Mesothelial cell of epicardium (in vitro differentiated cells): ENCODE results near the gene PLCZ1. TPM values are rescaled to one million over a fixed set of nuclear protein-coding genes. Genes with fewer than 3 reads are reported as not detected.

Experiments used
- DNase-seq, 2 experiments: peaks; one replicate each; pipeline ENCODE4 v3.0.0; 2021; ENCODE audit warnings: low spot score in 2 of 2; ENCODE audit not compliant: unreplicated experiment in 2 of 2
- H3K27ac Mint-ChIP-seq: 2 replicates; pipeline ENCODE4 v1.8.0; 2021; ENCODE audit warnings: mixed read lengths
- H3K27me3 Mint-ChIP-seq: 2 replicates; pipeline ENCODE4 v1.8.0; 2021; ENCODE audit warnings: low read depth, mixed read lengths
- H3K36me3 Mint-ChIP-seq: 2 replicates; pipeline ENCODE4 v1.8.0; 2021; ENCODE audit warnings: mixed read lengths
- H3K4me1 Mint-ChIP-seq: 2 replicates; pipeline ENCODE4 v1.8.0; 2021; ENCODE audit warnings: mixed read lengths
- H3K4me3 Mint-ChIP-seq: 2 replicates; pipeline ENCODE4 v1.8.0; 2021; ENCODE audit warnings: mild to moderate bottlenecking, moderate library complexity, mixed read lengths
- H3K9me3 Mint-ChIP-seq: 2 replicates; pipeline ENCODE4 v1.8.0; 2021; ENCODE audit warnings: mixed read lengths
- total RNA-seq: library from RNA; stranded (reverse); gene quantifications from 3 replicates; pipeline ENCODE4 v1.2.1, GENCODE V29; 2021
- TF ChIP-seq, protein P1 (sequence below): fragments of 200-600 bp; sonication (generic); IDR thresholded peaks from one replicate; pipeline ENCODE4 v1.5.0; 2021; ENCODE audit warnings: antibody characterized with exemption; ENCODE audit not compliant: unreplicated experiment

Gene PLCZ1
- total RNA-seq, 1 donor from 2014 or later: not detected

DNA sequence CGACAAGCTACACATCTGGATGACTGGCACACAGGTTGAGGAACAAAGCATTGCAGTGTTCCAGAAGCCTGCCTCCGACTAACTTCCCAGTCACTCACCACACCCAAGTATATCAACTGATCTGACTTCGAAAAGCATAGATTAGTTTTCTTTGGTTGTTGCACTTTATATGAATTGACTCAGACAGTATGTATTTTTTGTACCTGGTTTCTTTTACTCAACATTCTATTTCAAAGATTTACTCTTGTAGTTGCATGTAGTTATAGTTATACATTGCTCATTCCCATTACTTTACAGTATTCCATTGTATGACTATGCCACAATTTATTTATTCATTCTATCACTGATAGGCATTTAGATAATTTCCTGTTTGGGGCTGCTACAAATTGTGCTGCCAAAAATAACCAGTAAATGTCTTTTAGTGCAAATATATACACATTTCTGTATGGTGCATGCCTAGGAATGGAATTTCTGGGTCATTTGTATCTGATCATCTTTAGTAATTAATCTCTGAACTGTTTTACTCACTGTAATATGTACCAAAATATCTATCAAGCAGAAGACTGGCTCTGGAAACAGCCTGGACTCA lies 17.8 kb downstream of the PLCZ1 start:
- Mint-ChIP-seq H3K36me3 (no peaks in the 10 kb centered on the region), H3K27ac (no peak overlapping the region), H3K9me3 (no peaks in the 10 kb centered on the region), H3K4me1 (peaks cover 3% of the 10 kb centered on the region), H3K4me3 (no peak overlapping the region), H3K27me3 (no peaks in the 10 kb centered on the region)
- DNase-seq: no peak
- TF ChIP-seq, protein P1, sequence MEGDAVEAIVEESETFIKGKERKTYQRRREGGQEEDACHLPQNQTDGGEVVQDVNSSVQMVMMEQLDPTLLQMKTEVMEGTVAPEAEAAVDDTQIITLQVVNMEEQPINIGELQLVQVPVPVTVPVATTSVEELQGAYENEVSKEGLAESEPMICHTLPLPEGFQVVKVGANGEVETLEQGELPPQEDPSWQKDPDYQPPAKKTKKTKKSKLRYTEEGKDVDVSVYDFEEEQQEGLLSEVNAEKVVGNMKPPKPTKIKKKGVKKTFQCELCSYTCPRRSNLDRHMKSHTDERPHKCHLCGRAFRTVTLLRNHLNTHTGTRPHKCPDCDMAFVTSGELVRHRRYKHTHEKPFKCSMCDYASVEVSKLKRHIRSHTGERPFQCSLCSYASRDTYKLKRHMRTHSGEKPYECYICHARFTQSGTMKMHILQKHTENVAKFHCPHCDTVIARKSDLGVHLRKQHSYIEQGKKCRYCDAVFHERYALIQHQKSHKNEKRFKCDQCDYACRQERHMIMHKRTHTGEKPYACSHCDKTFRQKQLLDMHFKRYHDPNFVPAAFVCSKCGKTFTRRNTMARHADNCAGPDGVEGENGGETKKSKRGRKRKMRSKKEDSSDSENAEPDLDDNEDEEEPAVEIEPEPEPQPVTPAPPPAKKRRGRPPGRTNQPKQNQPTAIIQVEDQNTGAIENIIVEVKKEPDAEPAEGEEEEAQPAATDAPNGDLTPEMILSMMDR: no peak

DNA sequence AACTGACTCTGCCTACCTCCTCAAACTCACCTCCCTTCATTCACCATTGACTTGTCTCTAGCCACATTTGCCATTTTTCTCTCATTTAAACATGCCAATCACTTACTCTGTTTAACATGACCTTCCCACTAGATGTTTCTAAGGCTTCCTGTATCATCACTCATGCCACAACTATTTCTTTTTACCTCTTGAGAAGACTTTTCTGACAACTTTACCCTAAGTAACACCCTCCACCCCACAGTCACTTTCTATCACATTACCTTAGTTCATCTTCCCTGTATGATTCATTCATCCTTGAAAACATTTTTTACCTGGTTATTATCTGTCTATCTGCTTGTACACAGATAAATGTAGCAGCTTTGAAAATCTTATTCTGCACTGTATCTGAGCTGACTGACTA lies 19.4 kb downstream of the PLCZ1 start:
- TF ChIP-seq, protein P1: no peak
- H3K27me3 Mint-ChIP-seq: no peaks in the 10 kb centered on the region
- no peaks in the 10 kb centered on the region for H3K4me1 Mint-ChIP-seq

DNA sequence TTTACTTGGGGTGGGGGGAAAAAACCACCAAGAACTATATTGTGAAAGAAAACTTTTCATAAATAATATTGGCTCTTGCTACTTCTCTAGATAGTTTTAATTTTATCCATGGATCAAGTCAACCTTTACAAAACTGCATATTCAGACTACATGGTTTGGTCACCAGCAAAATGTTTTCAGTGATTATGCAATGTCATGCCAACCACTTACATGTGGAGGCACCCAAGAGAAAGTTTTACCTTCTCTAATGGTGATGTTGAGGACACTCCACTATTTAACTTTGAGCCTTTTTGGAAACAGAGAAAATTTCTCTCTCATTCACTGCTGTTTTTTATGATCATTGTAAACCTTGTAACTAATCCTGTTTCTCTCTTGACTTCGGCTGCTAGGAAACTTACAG lies 21.6 kb downstream of the PLCZ1 start:
- Mint-ChIP-seq H3K27me3 (no peaks in the 10 kb centered on the region), H3K27ac (no peak overlapping the region), H3K4me1 (no peaks in the 10 kb centered on the region), H3K4me3 (no peak overlapping the region), H3K9me3 (no peaks in the 10 kb centered on the region), H3K36me3 (no peaks in the 10 kb centered on the region)
- no peak for DNase-seq
- TF ChIP-seq, protein P1: no peak

More for the DNA sequence above, 19.4 kb downstream of the PLCZ1 start:
- Mint-ChIP-seq H3K9me3 (no peaks in the 10 kb centered on the region), H3K4me3 (no peak overlapping the region), H3K36me3 (no peaks in the 10 kb centered on the region), H3K27ac (no peak overlapping the region)
- DNase-seq: no peak

DNA sequence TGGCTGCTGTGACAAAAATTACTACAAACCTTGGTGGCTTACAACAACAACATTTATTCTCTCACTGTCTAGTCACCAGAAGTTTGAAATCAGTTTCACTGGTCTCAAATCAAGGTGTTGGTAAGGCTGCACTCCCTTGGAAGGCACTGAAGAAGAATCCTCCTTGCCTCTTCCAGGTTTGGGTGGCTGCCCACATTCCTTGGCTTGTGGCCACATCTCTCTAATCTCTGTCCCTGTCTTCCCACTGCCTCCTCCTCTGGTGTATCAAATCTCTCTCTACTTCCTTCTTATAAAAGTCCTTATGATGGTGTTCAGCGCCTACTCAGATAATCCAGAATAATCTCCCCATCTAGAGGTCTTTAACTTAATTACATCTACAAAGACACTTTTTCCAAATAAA lies 31.0 kb downstream of the PLCZ1 start:
- TF ChIP-seq, protein P1: no peak
- H3K4me1 Mint-ChIP-seq: no peaks in the 10 kb centered on the region
- H3K36me3 Mint-ChIP-seq: peaks cover 2% of the 10 kb centered on the region
- H3K9me3 Mint-ChIP-seq: peaks cover 33% of the 10 kb centered on the region
- no peaks in the 10 kb centered on the region for H3K27me3 Mint-ChIP-seq
- no peak overlapping the region for H3K27ac Mint-ChIP-seq
- no peak overlapping the region for H3K4me3 Mint-ChIP-seq
- no peak for DNase-seq

DNA sequence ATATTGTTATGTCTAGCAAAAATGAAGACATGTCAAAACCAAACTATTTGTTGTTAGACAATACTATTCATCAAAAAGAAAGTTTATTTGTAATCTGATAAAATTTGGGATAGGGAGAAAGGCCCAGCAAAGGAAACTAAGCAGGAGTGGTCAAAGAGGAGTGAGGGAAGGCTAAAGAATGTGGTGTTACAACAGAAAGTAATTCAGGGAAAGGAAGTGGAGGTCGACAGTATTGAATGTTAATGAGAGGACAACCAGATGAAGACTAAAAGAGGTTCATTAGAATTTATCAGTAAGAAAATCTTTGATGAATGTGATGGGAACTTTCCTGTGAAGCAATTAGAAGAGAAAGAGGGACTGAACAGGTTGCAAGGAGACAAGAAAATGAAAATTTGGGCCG lies 33.9 kb downstream of the PLCZ1 start:
- H3K36me3 Mint-ChIP-seq: no peaks in the 10 kb centered on the region
- no peak for DNase-seq
- TF ChIP-seq, protein P1: no peak

DNA sequence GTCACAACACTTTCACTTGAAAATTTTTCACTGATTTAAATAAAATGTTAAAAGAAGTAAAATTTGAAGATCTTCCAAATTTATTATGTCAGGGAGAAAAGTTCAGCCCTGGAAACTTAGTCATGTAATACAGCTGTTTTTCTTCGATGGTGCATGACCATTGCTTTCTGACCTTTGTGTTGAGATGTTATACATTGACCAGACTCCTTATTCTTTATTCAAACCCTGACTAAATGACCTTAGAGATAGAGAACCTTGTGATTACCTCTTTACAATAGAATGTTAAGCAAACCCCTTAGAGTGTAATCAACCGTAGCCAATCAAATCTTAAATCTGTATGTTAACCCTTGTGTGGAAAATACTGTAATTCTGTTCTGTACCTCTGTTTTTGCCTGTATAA lies 34.5 kb downstream of the PLCZ1 start:
- DNase-seq: no peak
- Mint-ChIP-seq H3K27ac (no peak overlapping the region), H3K9me3 (peaks cover 12% of the 10 kb centered on the region), H3K36me3 (no peaks in the 10 kb centered on the region), H3K27me3 (no peaks in the 10 kb centered on the region), H3K4me3 (no peak overlapping the region), H3K4me1 (no peaks in the 10 kb centered on the region)
- TF ChIP-seq, protein P1: no peak

More for the DNA sequence above, 33.9 kb downstream of the PLCZ1 start:
- Mint-ChIP-seq H3K4me1 (no peaks in the 10 kb centered on the region), H3K27me3 (no peaks in the 10 kb centered on the region), H3K4me3 (no peak overlapping the region), H3K27ac (no peak overlapping the region), H3K9me3 (peaks cover 16% of the 10 kb centered on the region)
